Measurements from ENCODE around the gene TLE3.

DNA sequence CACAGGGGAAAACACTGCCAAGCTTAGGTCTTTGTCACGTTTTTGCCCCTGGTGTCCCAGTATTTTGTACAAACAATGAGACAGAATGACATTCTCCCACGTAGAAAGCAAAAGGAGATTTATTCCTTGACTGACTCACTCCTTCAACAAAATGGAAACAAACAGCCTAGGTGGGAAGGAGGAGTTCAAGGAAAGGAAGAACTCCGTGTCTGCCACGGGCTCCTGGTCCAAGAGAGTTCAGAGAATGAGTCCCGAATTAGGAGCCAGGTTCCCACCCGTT is 8.1 kb downstream of the TLE3 start:
- TF ChIP-seq, protein P1, sequence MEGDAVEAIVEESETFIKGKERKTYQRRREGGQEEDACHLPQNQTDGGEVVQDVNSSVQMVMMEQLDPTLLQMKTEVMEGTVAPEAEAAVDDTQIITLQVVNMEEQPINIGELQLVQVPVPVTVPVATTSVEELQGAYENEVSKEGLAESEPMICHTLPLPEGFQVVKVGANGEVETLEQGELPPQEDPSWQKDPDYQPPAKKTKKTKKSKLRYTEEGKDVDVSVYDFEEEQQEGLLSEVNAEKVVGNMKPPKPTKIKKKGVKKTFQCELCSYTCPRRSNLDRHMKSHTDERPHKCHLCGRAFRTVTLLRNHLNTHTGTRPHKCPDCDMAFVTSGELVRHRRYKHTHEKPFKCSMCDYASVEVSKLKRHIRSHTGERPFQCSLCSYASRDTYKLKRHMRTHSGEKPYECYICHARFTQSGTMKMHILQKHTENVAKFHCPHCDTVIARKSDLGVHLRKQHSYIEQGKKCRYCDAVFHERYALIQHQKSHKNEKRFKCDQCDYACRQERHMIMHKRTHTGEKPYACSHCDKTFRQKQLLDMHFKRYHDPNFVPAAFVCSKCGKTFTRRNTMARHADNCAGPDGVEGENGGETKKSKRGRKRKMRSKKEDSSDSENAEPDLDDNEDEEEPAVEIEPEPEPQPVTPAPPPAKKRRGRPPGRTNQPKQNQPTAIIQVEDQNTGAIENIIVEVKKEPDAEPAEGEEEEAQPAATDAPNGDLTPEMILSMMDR (conservative IDR thresholded peaks at IDR 0.05 in 1 of 2, IDR thresholded peaks at IDR 0.05 in 1 of 2; ENCODE audit: low read depth in 1 of 2, low read length in 2 of 2), result no peak
- no peak for TF ChIP-seq EZH2 (IDR thresholded peaks at IDR 0.05; ENCODE audit: low read length, missing control alignments)

Measured in fibroblast of lung (primary cell).